Sigmoid colon (tissue), 7 donors: ENCODE results near the gene PCBP3. TPM values are rescaled to one million over a fixed set of nuclear protein-coding genes. Genes with fewer than 3 reads are reported as not detected.
A peak's percentile ranks its signal among the peaks of the same experiment; 100 is the strongest.
"Not testable (repeated sequence)": the region's sequence is repeated elsewhere in the genome, so short reads cannot be mapped to it uniquely, and the experiment has no call there.

Experiments
- DNase-seq: peaks from one replicate; pipeline ENCODE4 v3.0.0-alpha.2; 2019
- H3K27ac ChIP-seq, 4 donors: fragments of 200-600 bp; sonication (generic); one replicate each; pipeline ENCODE4 v1.5.1; 2016 to 2019; ENCODE audit warnings: mild to moderate bottlenecking in 1 of 4
- H3K27me3 ChIP-seq, 3 donors: fragments of 200-600 bp; sonication (generic); one replicate each; pipeline ENCODE4 v1.5.1; 2019; ENCODE audit warnings: mild to moderate bottlenecking in 1 of 3
- H3K36me3 ChIP-seq, 4 donors: fragments of 200-600 bp; sonication (generic); one replicate each; pipeline ENCODE4 v1.5.1; 2016 to 2019
- H3K4me1 ChIP-seq, 4 donors: fragments of 200-600 bp; sonication (generic); one replicate each; pipeline ENCODE4 v1.5.1; 2017 to 2019
- H3K4me3 ChIP-seq, 4 donors: fragments of 200-600 bp; sonication (generic); one replicate each; pipeline ENCODE4 v1.5.1; 2017 to 2019; ENCODE audit warnings: mild to moderate bottlenecking in 2 of 4, moderate library complexity in 1 of 4
- H3K9me3 ChIP-seq, 4 donors: fragments of 200-600 bp in 3 of 4; sonication (generic) in 3 of 4; one replicate each; pipeline versions ENCODE4 v1.5.1 to v1.6.1; 2013 to 2019
- CTCF ChIP-seq, 4 experiments: fragments of 450-650 bp in 3 of 4; fragments of 200-600 bp in 1 of 4; IDR thresholded peaks; one replicate each; pipeline ENCODE4 v1.5.1; 2016 to 2019; ENCODE audit warnings: antibody characterized with exemption in 4 of 4, mild to moderate bottlenecking in 3 of 4, moderate library complexity in 2 of 4
- EP300 ChIP-seq, 4 donors: sonication (generic); formaldehyde crosslinking; IDR thresholded peaks; one replicate each; pipeline ENCODE4 v1.6.1; 2017; ENCODE audit warnings: antibody characterized with exemption in 4 of 4
- POLR2A ChIP-seq, 2 donors: fragments of 450-650 bp; IDR thresholded peaks; one replicate each; pipeline ENCODE4 v1.6.1; 2016; ENCODE audit warnings: antibody characterized with exemption in 2 of 2, mild to moderate bottlenecking in 2 of 2, moderate library complexity in 2 of 2
- POLR2AphosphoS5 ChIP-seq, 4 donors: sonication (generic); formaldehyde crosslinking; IDR thresholded peaks; one replicate each; pipeline ENCODE4 v1.6.1; 2017; ENCODE audit warnings: antibody characterized with exemption in 4 of 4
- WGBS, 2 donors: extraction: QIAGEN DNeasy Blood & Tissue Kit; methylation state at CpG; one replicate each; pipeline ENCODE4 v1.1.7; 2013; 5-methylcytosine and 5-hydroxymethylcytosine counted together
- intact Hi-C: fragments of 100-400 bp; cut with DNase I; formaldehyde crosslinking; loops from one replicate; pipeline ENCODE4 v1.15.1; 2023
- polyA plus RNA-seq, 3 donors: library from polyadenylated mRNA; stranded (reverse); fragments of 200-250 nt; gene quantifications; one replicate each; pipeline ENCODE4 v1.2.3, GENCODE V29; 2013
- total RNA-seq, 4 donors: library from RNA; depleted of rRNA; stranded (reverse); fragments of >200 nt; gene quantifications; one replicate each; pipeline ENCODE4 v1.1.0, GENCODE V29; 2016
- donor health status: healthy with polysubstance abuse.
- donor health status: Bipolar disorder and iron deficiency.
- donor health status: healthy.

PCBP3 gene
- total and polyA plus RNA-seq, 7 donors = 1.2 to 21.3 (median 8.2) TPM

GRCh38 chr21:45644041-45644906, 749 bp downstream of the PCBP3 start:
- H3K27ac ChIP-seq = peak overlapping the region; percentile 52 to 86 (median 70)
- no peak for DNase-seq
- H3K4me3 ChIP-seq = peak overlapping the region; percentile 29 to 63 (median 54)
- no peaks in the 10 kb centered on the region for H3K9me3 ChIP-seq
- peaks cover 0 to 25% (median 0%) of the 10 kb centered on the region in 3 donors for H3K27me3 ChIP-seq
- peaks cover 0 to 24% (median 15%) of the 10 kb centered on the region in 4 donors for H3K4me1 ChIP-seq
- 6 to 7% methylated on average over 56 of the region's 56 CpGs for WGBS, 2 donors
- intact Hi-C loops = loop anchor here (5.0 kb wide), 1 partner anchor 87 kb away; no protein-coding TSS in a partner anchor
- no peaks in the 10 kb centered on the region for H3K36me3 ChIP-seq
- TF ChIP-seq EP300 (IDR thresholded peaks at IDR 0.05) (no peak), POLR2A (IDR thresholded peaks at IDR 0.05) (no peak)

GRCh38 chr21:45651921-45652320, 8.4 kb downstream of the PCBP3 start:
- Histone ChIP-seq H3K27ac (no peak overlapping the region), H3K9me3 (no peaks in the 10 kb centered on the region), H3K27me3 (no peaks in the 10 kb centered on the region), H3K4me1 (peaks cover 0 to 12% (median 5%) of the 10 kb centered on the region in 4 donors), H3K4me3 (no peak overlapping the region), H3K36me3 (no peaks in the 10 kb centered on the region)
- DNase-seq = no peak
- no peak for TF ChIP-seq POLR2AphosphoS5 (IDR thresholded peaks at IDR 0.05)
- TF ChIP-seq POLR2A (IDR thresholded peaks at IDR 0.05) = no peak
- TF ChIP-seq CTCF (IDR thresholded peaks at IDR 0.05) = no peak
- no peak for TF ChIP-seq EP300 (IDR thresholded peaks at IDR 0.05)
- intact Hi-C loops = no loop called here
- 66 to 71% methylated on average over 2 of the region's 2 CpGs for WGBS, 2 donors

- Histone ChIP-seq H3K9me3 (no peaks in the 10 kb centered on the region), H3K4me3 (no peak overlapping the region), H3K27ac (no peak overlapping the region), H3K27me3 (no peaks in the 10 kb centered on the region), H3K36me3 (no peaks in the 10 kb centered on the region), H3K4me1 (peaks cover 0 to 12% (median 5%) of the 10 kb centered on the region in 4 donors)
- WGBS, 2 donors = 70 to 80% methylated on average over 4 of the region's 4 CpGs
- TF ChIP-seq POLR2A (IDR thresholded peaks at IDR 0.05) (no peak), CTCF (IDR thresholded peaks at IDR 0.05) (no peak), POLR2AphosphoS5 (IDR thresholded peaks at IDR 0.05) (no peak), EP300 (IDR thresholded peaks at IDR 0.05) (no peak)
- DNase-seq = no peak
- intact Hi-C loops = no loop called here
Observed at GRCh38 chr21:45655124-45655523, 11.6 kb downstream of the PCBP3 start.

- whole genome bisulfite sequencing, 2 donors = 57 to 70% methylated on average over 2 of the region's 3 CpGs
- H3K36me3 ChIP-seq, DNase-seq, H3K9me3 ChIP-seq, H3K4me3 ChIP-seq, intact Hi-C loops, H3K27ac ChIP-seq, H3K27me3 ChIP-seq: not testable (repeated sequence)
- peaks cover 0 to 12% (median 5%) of the 10 kb centered on the region in 4 donors for H3K4me1 ChIP-seq
Observed at GRCh38 chr21:45656114-45656513, 12.6 kb downstream of the PCBP3 start.

- H3K36me3 ChIP-seq, DNase-seq, H3K27ac ChIP-seq, H3K4me1 ChIP-seq, H3K27me3 ChIP-seq, H3K9me3 ChIP-seq, intact Hi-C loops, H3K4me3 ChIP-seq: not testable (repeated sequence)
- 78 to 87% methylated on average over 4 of the region's 4 CpGs for WGBS, 2 donors
Observed at GRCh38 chr21:45661913-45662622, 18.5 kb downstream of the PCBP3 start.

GRCh38 chr21:45662623-45663245, 19.2 kb downstream of the PCBP3 start:
- DNase-seq, H3K27me3 ChIP-seq, H3K9me3 ChIP-seq, H3K36me3 ChIP-seq, H3K27ac ChIP-seq, H3K4me1 ChIP-seq, intact Hi-C loops, H3K4me3 ChIP-seq: not testable (repeated sequence)
- 93 to 94% methylated on average over 10 of the region's 10 CpGs for WGBS, 2 donors
